GM12891 (cell line): Measurements from ENCODE around the gene PSMD13.

Source experiments
- PAX5 ChIP-seq: IDR thresholded peaks from 2 replicates; pipeline ENCODE4 v1.6.1; 2011; ENCODE audit warnings: low read length, moderate library complexity, mild to moderate bottlenecking; ENCODE audit not compliant: insufficient read depth, severe bottlenecking
- POLR2A ChIP-seq: IDR thresholded peaks from 2 replicates; pipeline ENCODE4 v1.6.1; 2011; ENCODE audit warnings: low read depth, low read length, control low read depth
- POLR2AphosphoS5 ChIP-seq: IDR thresholded peaks from 2 replicates; pipeline ENCODE4 v1.6.1; 2011; ENCODE audit warnings: low read depth, low read length, control low read depth
- SPI1 ChIP-seq: IDR thresholded peaks from 2 replicates; pipeline ENCODE4 v1.6.1; 2011; ENCODE audit warnings: low read depth, low read length, control low read depth
- TAF1 ChIP-seq: IDR thresholded peaks from 2 replicates; pipeline ENCODE4 v1.6.1; 2011; ENCODE audit warnings: low read depth, low read length, control low read depth

DNA sequence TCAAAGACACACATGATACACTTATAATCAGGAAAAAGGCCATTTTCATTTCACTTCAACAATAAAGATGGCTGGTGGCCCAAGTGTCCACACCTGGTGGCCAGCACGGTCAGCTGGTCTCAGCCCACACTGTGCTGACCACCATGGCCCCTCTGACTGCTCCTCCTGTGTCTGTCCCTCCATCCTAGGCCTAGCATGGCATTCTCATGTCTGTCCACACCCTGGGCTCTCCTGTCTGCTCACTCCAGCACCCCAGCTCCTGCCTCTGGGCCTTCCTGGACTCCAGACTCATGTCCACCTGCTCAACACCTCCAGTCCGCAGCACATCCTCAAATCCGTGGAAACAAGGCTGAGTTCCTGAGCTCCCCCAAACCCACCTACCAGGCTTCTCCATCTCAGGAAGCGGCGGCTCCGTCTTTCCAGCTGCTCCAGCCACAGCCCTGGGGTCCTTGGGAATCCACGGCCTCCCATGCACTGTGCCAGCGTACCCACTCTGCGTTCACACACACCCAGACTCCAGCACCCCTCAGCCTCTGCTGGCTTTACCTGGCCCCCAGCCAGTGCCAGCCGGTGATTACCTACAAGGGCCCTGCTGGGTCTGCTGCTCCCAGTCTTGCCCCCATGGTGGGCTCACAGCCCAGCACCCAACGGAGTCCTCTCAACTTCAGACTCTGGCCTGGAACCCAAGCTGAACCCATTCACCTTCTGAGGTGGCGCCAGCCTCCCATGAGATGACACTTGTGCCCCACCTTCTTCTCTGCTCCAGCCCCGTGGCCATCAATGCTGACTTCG, 14.6 kb upstream of the PSMD13 start:
- no peak for TF ChIP-seq POLR2A
- TF ChIP-seq POLR2AphosphoS5 = no peak
- TF ChIP-seq TAF1 = no peak
- TF ChIP-seq SPI1 = no peak
- TF ChIP-seq PAX5 = no peak
